H1 (cell line): ENCODE data around the gene RAB40B. TPM values are rescaled to one million over a fixed set of nuclear protein-coding genes. Genes with fewer than 3 reads are reported as not detected.
"Not testable (repeated sequence)": the region's sequence is repeated elsewhere in the genome, so short reads cannot be mapped to it uniquely, and the experiment has no call there.

ENCODE experiments used
- CTCF ChIA-PET: fragments of 300-600 bp; sonication (Branson Sonifier 250); formaldehyde crosslinking; loops from one replicate; lab custom pipeline; 2021; ENCODE audit not compliant: partially characterized antibody; lab: Charles Lee
- POLR2A ChIA-PET: fragments of 300-600 bp; sonication (Branson Sonifier 250); formaldehyde crosslinking; loops from one replicate; lab custom pipeline; 2021; ENCODE audit warnings: inconsistent platforms; ENCODE audit not compliant: partially characterized antibody; lab: Charles Lee
- DNase-seq, 2 experiments: peaks; one replicate each; pipeline versions ENCODE4 v3.0.0 to v3.0.0-alpha.2; 2010 to 2022; ENCODE audit warnings: low spot score in 2 of 2, low read depth in 1 of 2, mixed read lengths in 1 of 2
- FAIRE-seq: peaks from 2 replicates; lab custom pipeline; 2011; peaks lifted over from hg19 to GRCh38; lab: Jason Lieb, UNC
- H2AFZ ChIP-seq: 2 replicates; pipeline ENCODE4 v1.8.1; 2012; ENCODE audit warnings: low read length, inconsistent platforms
- H2AK5ac ChIP-seq: 2 replicates; pipeline ENCODE4 v1.6.1; 2013; ENCODE audit warnings: low read depth, low read length
- H2BK120ac ChIP-seq: replicated peaks from 2 replicates; pipeline ENCODE3; 2013; ENCODE audit warnings: low read depth, low read length, inconsistent platforms
- H2BK12ac ChIP-seq: 2 replicates; pipeline ENCODE4 v1.6.1; 2013; ENCODE audit warnings: low read depth, low read length
- H2BK15ac ChIP-seq: 2 replicates; pipeline ENCODE4 v1.6.1; 2013; ENCODE audit warnings: low read length
- H2BK20ac ChIP-seq: 2 replicates; pipeline ENCODE4 v1.6.1; 2013; ENCODE audit warnings: low read length
- H2BK5ac ChIP-seq: 2 replicates; pipeline ENCODE4 v1.6.1; 2013; ENCODE audit warnings: low read depth, low read length
- H3K14ac ChIP-seq: 2 replicates; pipeline ENCODE4 v1.6.1; 2013; ENCODE audit warnings: inconsistent platforms; ENCODE audit not compliant: insufficient read length
- H3K18ac ChIP-seq: 2 replicates; pipeline ENCODE4 v1.6.1; 2013; ENCODE audit warnings: low read length; ENCODE audit errors: extremely low read depth
- H3K23ac ChIP-seq: 2 replicates; pipeline ENCODE4 v1.6.1; 2013; ENCODE audit warnings: inconsistent platforms; ENCODE audit not compliant: insufficient read length
- H3K23me2 ChIP-seq: 2 replicates; pipeline ENCODE4 v1.6.1; 2013; ENCODE audit warnings: low read depth, low read length
- H3K27ac ChIP-seq: 2 replicates; pipeline ENCODE4 v1.6.1; 2011; ENCODE audit warnings: low read depth, low read length, inconsistent platforms
- H3K27me3 ChIP-seq, 4 experiments: replicated peaks in 1 of 4; 1 replicate in 1 of 4; 2 replicates in 3 of 4; pipeline versions ENCODE4 v1.6.1 to v1.8.1; 2011 to 2013; ENCODE audit warnings: low read length in 3 of 4, mild to moderate bottlenecking in 3 of 4, inconsistent platforms in 2 of 4, mixed read lengths in 2 of 4, moderate library complexity in 1 of 4; ENCODE audit not compliant: control insufficient read depth in 3 of 4, insufficient read depth in 3 of 4; ENCODE audit errors: extremely low read depth in 1 of 4
- H3K36me3 ChIP-seq, 4 experiments: 2 replicates each; pipeline versions ENCODE4 v1.6.1 to v1.8.1; 2011 to 2013; ENCODE audit warnings: mild to moderate bottlenecking in 4 of 4, low read length in 3 of 4, moderate library complexity in 2 of 4, control low read depth in 1 of 4, inconsistent platforms in 1 of 4; ENCODE audit not compliant: insufficient read depth in 4 of 4, control insufficient read depth in 2 of 4
- H3K4ac ChIP-seq: replicated peaks from 2 replicates; pipeline ENCODE3; 2013; ENCODE audit warnings: low read length, low read depth, mixed read lengths, inconsistent platforms; ENCODE audit not compliant: insufficient read length
- H3K4me1 ChIP-seq, 4 experiments: replicated peaks in 1 of 4; 1 replicate in 1 of 4; 2 replicates in 3 of 4; pipeline versions ENCODE4 v1.6.1 to v1.8.1; 2011 to 2013; ENCODE audit warnings: low read length in 3 of 4, inconsistent platforms in 2 of 4, mixed read lengths in 1 of 4; ENCODE audit not compliant: insufficient read depth in 4 of 4, control insufficient read depth in 3 of 4
- H3K4me2 ChIP-seq, 2 experiments: 2 replicates each; pipeline versions ENCODE4 v1.6.1 to v1.8.1; 2011 to 2013; ENCODE audit warnings: low read depth in 2 of 2, low read length in 2 of 2, control low read depth in 1 of 2, inconsistent platforms in 1 of 2, mild to moderate bottlenecking in 1 of 2; ENCODE audit not compliant: insufficient read depth in 1 of 2
- H3K4me3 ChIP-seq, 4 experiments: fragments of 200-600, 300-600 bp in 1 of 4; sonication (generic), shearing (Covaris generic), sonication (Bioruptor Twin) in 1 of 4; 2 replicates each; pipeline versions ENCODE4 v1.5.1 to v1.8.1; 2011 to 2016; ENCODE audit warnings: low read length in 4 of 4, low read depth in 3 of 4, control low read depth in 2 of 4, inconsistent platforms in 2 of 4, mild to moderate bottlenecking in 2 of 4, mixed read lengths in 1 of 4, moderate library complexity in 1 of 4; ENCODE audit not compliant: insufficient read depth in 2 of 4; ENCODE audit errors: extremely low read depth in 1 of 4
- H3K56ac ChIP-seq: replicated peaks from 2 replicates; pipeline ENCODE3; 2013; ENCODE audit warnings: low read depth, mild to moderate bottlenecking, mixed read lengths, low read length, inconsistent platforms; ENCODE audit not compliant: insufficient read length
- H3K79me1 ChIP-seq: 2 replicates; pipeline ENCODE4 v1.6.1; 2013; ENCODE audit warnings: low read depth, low read length, control low read depth
- H3K79me2 ChIP-seq, 2 experiments: 2 replicates each; pipeline versions ENCODE4 v1.6.1 to v1.8.1; 2012 to 2013; ENCODE audit warnings: low read length in 2 of 2, mild to moderate bottlenecking in 2 of 2, inconsistent platforms in 1 of 2; ENCODE audit not compliant: insufficient read depth in 2 of 2, control insufficient read depth in 1 of 2
- H3K9ac ChIP-seq, 4 experiments: replicated peaks in 1 of 4; 1 replicate in 1 of 4; 2 replicates in 3 of 4; pipeline versions ENCODE4 v1.6.1 to v1.8.1; 2011 to 2013; ENCODE audit warnings: low read depth in 3 of 4, low read length in 3 of 4, control low read depth in 2 of 4, mild to moderate bottlenecking in 2 of 4, moderate library complexity in 2 of 4, inconsistent platforms in 1 of 4; ENCODE audit errors: extremely low read depth in 1 of 4
- H3K9me3 ChIP-seq, 2 experiments: 2 replicates each; pipeline versions ENCODE4 v1.6.1 to v1.8.1; 2012 to 2013; ENCODE audit warnings: mild to moderate bottlenecking in 2 of 2, moderate library complexity in 2 of 2, control low read depth in 1 of 2, inconsistent platforms in 1 of 2, low read depth in 1 of 2, low read length in 1 of 2, mixed read lengths in 1 of 2; ENCODE audit not compliant: insufficient read depth in 2 of 2
- H4K20me1 ChIP-seq, 2 experiments: replicated peaks in 1 of 2; 2 replicates each; pipeline versions ENCODE3 to v1.8.1; 2011 to 2013; ENCODE audit warnings: inconsistent platforms in 2 of 2, low read length in 2 of 2, mild to moderate bottlenecking in 1 of 2; ENCODE audit not compliant: insufficient read depth in 2 of 2, control insufficient read depth in 1 of 2
- H4K5ac ChIP-seq: 2 replicates; pipeline ENCODE4 v1.6.1; 2013; ENCODE audit warnings: low read length, low read depth, mixed read lengths, inconsistent platforms; ENCODE audit not compliant: insufficient read length
- H4K8ac ChIP-seq: 2 replicates; pipeline ENCODE4 v1.8.0; 2013; ENCODE audit warnings: mild to moderate bottlenecking, moderate library complexity, low read length, inconsistent platforms; ENCODE audit not compliant: insufficient read depth; ENCODE audit errors: extremely low read depth
- H4K91ac ChIP-seq: replicated peaks from 2 replicates; pipeline ENCODE3; 2013; ENCODE audit warnings: low read length, mixed read lengths, inconsistent platforms; ENCODE audit not compliant: insufficient read length
- RFX5 ChIP-seq: IDR thresholded peaks from 2 replicates; pipeline ENCODE4 v1.6.1; 2011; ENCODE audit warnings: low read depth, low read length, improper control_type of control experiment, borderline replicate concordance
- WGBS, 2 experiments: shearing (Covaris generic) in 1 of 2; methylation state at CpG; one replicate each; pipeline versions ENCODE4 v1.1.6 to v1.1.7; 2013 to 2015; ENCODE audit warnings: low lambda C conversion rate in 2 of 2, mixed read lengths in 2 of 2, inconsistent platforms in 1 of 2, low coverage in 1 of 2, missing lambda C conversion rate in 1 of 2; ENCODE audit not compliant: insufficient replicate concordance in 2 of 2, insufficient coverage in 1 of 2, insufficient read length in 1 of 2; ENCODE audit errors: extremely low coverage in 1 of 2, missing lambda C conversion rate in 1 of 2; 5-methylcytosine and 5-hydroxymethylcytosine counted together
- polyA plus RNA-seq, 7 experiments: library from polyadenylated mRNA; depleted of rRNA in 3 of 7; stranded (reverse) in 5 of 7; unstranded in 2 of 7; fragments of >200 nt in 5 of 7; fragments of 200-250 nt in 2 of 7; gene quantifications; 1 replicate in 5 of 7; 2 replicates in 1 of 7; 4 replicates in 1 of 7; pipeline versions ENCODE4 v1.2.1 to v1.2.3, GENCODE V29; 2011 to 2013; ENCODE audit warnings: missing spikeins in 2 of 7, mixed read lengths in 2 of 7
- total RNA-seq: library from RNA; stranded (reverse); fragmentation: NEBNext Ultra II Directional; extraction: Animal tissue kit (Norgen Biotek cat#: 25700); gene quantifications from 2 replicates; pipeline ENCODE4 v1.2.1, GENCODE V29; 2021

RAB40B gene
- total and polyA plus RNA-seq, 2 of the 8 experiments (the other 6 are each of a cell fraction or from before 2014, with no cell fraction given): 3.1 to 4.6 TPM

GRCh38 chr17:82655038-82655479, 43.4 kb downstream of the RAB40B start:
- H3K14ac ChIP-seq: no peak overlapping the region
- no peak overlapping the region for H3K18ac ChIP-seq
- no peak overlapping the region for H4K91ac ChIP-seq
- H2BK120ac ChIP-seq: no peak overlapping the region
- no peaks in the 10 kb centered on the region; a peak in 1 of 8 replicates for H3K36me3 ChIP-seq
- H3K4me2 ChIP-seq: no peak overlapping the region
- WGBS, 2 experiments: 91% methylated on average over 15 of the region's 15 CpGs; no CpG with 5 or more reads in 1 of the 2 experiments
- TF ChIP-seq RFX5: no peak
- TF ChIP-seq, all 59 proteins: peak for 0
- no peak overlapping the region for H2BK12ac ChIP-seq
- no peak overlapping the region for H2BK15ac ChIP-seq
- no peak overlapping the region for H2AK5ac ChIP-seq
- H2BK20ac ChIP-seq: no peak overlapping the region
- H3K79me2 ChIP-seq: no peaks in the 10 kb centered on the region
- POLR2A ChIA-PET: no interaction called here
- H3K79me1 ChIP-seq: no peaks in the 10 kb centered on the region
- H3K27ac ChIP-seq: no peak overlapping the region
- no peak overlapping the region for H4K8ac ChIP-seq
- no peaks in the 10 kb centered on the region for H3K4me1 ChIP-seq
- H3K23me2 ChIP-seq: no peaks in the 10 kb centered on the region
- CTCF ChIA-PET: interaction anchor here (0.9 to 1.6 kb wide), 2 partner anchors 12 to 16 kb away, joined by 3 to 4 read pairs; no protein-coding TSS in a partner anchor
- H3K23ac ChIP-seq: no peak overlapping the region
- no peak overlapping the region for H3K4me3 ChIP-seq
- no peaks in the 10 kb centered on the region for H3K27me3 ChIP-seq
- H3K56ac ChIP-seq: no peak overlapping the region
- no peak overlapping the region for H2BK5ac ChIP-seq
- FAIRE-seq: no peak
- no peak overlapping the region for H4K5ac ChIP-seq
- no peak for DNase-seq
- peaks cover 0 to 2% of the 10 kb centered on the region in 2 experiments; a peak in 1 of 4 replicates for H3K9me3 ChIP-seq
- H3K4ac ChIP-seq: no peak overlapping the region
- H2AFZ ChIP-seq: no peak overlapping the region
- no peak overlapping the region for H3K9ac ChIP-seq
- peaks cover 0 to 3% of the 10 kb centered on the region in 2 experiments for H4K20me1 ChIP-seq

- H3K4me2 ChIP-seq, DNase-seq, H4K91ac ChIP-seq, H3K4me3 ChIP-seq, H4K20me1 ChIP-seq, H3K4me1 ChIP-seq, H2BK120ac ChIP-seq, H2BK5ac ChIP-seq, H2BK15ac ChIP-seq, H3K14ac ChIP-seq, H3K79me1 ChIP-seq, H3K23ac ChIP-seq, H2AK5ac ChIP-seq, H3K9ac ChIP-seq, H3K18ac ChIP-seq, H3K23me2 ChIP-seq, H3K36me3 ChIP-seq, H3K27me3 ChIP-seq, FAIRE-seq, H3K27ac ChIP-seq, H2AFZ ChIP-seq, H3K79me2 ChIP-seq, H4K5ac ChIP-seq, H3K4ac ChIP-seq, H2BK12ac ChIP-seq, POLR2A ChIA-PET, H4K8ac ChIP-seq, H3K56ac ChIP-seq, H2BK20ac ChIP-seq, H3K9me3 ChIP-seq: not testable (repeated sequence)
- 80% methylated on average over 6 of the region's 6 CpGs; no CpG with 5 or more reads in 1 of the 2 experiments for WGBS, 2 experiments
- CTCF ChIA-PET: interaction anchor here (0.9 to 1.6 kb wide), 2 partner anchors 13 to 16 kb away, joined by 3 to 4 read pairs; no protein-coding TSS in a partner anchor
Measured at GRCh38 chr17:82654611-82655010, 43.9 kb downstream of the RAB40B start.
